Inflammatory macrophage treated with lipopolysaccharide for 1 hour (primary cell): ENCODE data around the gene S100PBP.
"Not testable (repeated sequence)": the region's sequence is repeated elsewhere in the genome, so short reads cannot be mapped to it uniquely, and the experiment has no call there.

Experiments
- DNase-seq, 2 donors: peaks; one replicate each; pipeline ENCODE4 v3.0.0-alpha.2; 2020 to 2022

Gene S100PBP

DNA sequence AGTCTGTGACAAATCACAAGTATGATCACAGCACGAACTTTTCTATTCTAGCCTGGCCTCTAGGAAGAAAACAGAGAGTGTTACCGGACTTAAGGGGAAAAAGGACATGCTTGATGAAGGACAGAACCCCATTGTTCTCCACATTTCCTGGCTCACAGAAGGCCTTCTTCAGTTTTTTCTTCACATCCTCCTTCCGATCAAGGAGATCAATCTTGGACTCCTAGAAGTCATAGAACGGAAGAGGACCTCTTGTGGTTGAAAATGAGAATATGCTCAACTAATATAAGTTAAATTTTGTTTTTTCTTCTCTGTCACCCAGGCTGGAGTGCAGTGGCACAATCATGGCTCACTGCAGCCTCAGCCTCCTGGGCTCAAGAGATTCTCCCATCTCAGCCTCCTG, 30.6 kb upstream of the S100PBP start:
- peak in 1 of 2 donors; percentile 16 for DNase-seq

DNA sequence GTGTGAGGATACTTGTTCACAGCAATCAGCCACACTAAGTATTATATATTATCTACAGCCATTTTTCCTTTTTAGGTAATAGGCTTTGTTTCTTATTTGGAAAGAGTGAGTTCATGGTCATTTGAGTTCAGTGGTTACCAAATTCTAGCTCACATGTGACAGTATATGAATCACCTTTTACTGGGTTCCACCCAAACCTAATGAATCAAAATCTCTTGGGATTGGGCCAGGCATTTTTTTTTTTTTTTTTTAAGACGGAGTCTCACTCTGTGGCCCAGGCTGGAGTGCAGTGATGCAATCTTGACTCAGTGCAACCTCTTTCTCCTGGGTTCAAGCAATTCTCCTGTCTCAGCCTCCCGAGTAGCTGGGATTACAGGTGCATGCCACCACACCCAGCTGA, 28.1 kb upstream of the S100PBP start:
- DNase-seq, result peak; percentile 48 to 84

DNA sequence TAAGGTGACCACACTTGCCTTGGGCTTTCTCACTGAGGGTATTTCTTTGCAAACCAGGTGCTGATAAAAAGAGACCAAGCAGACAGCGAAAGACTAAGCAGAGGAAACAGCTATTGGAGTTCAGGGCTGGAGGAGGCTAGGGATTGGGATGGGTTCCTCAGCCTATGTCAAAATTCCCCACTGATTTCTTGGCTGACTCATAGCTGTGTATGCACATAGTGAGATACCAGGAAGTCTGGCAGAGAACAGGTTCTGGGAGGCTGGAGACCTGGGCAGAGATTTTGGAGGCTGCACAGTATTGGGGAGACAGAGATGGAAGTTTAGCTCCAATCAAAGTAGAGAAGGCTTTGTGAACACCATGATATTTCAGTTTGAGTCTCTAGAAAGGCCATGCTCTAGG, 25.6 kb upstream of the S100PBP start:
- peak in 1 of 2 donors; percentile 27 for DNase-seq

DNA sequence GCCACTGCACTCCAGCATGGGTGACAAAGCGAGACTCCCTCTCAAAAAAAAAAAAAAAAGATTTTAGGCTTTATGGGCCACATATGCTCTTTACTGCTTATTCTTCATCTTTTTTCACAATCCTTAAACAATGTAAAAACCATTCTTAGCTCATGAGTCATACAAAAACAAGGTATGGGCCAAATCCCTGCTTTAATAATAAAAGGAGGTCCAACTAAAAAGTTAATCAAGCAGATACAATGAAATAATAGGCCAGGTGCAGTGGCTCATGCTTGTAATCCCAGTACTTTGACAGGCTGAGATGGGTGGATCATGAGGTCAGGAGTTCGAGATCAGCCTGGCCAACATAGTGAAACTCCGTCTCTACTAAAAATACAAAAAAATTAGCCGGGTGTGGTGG, 21.7 kb upstream of the S100PBP start:
- not testable (repeated sequence) for DNase-seq

- DNase-seq, result no peak
Observed at GRCh38 chr1:32797456-32797855, 20.0 kb upstream of the S100PBP start.

DNA sequence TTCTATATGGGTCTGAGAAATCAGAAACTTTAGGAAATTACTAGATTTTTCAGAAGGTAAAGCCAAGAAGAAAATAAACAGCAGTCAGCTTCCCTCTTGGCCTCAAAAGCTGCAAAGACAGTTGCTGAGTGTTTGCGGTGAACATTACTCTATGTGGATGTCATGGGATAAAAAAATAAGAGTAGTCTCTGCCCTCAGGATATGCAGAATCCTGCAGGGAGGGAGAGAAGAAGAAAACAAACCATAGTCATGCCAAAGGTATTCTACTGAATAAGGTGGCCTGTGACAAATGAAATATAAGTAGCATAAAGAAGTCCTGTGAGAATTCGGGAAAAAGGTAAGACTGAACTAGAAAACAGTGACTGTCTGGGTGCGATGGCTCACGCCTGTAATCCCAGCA, 19.3 kb upstream of the S100PBP start:
- no peak for DNase-seq

DNA sequence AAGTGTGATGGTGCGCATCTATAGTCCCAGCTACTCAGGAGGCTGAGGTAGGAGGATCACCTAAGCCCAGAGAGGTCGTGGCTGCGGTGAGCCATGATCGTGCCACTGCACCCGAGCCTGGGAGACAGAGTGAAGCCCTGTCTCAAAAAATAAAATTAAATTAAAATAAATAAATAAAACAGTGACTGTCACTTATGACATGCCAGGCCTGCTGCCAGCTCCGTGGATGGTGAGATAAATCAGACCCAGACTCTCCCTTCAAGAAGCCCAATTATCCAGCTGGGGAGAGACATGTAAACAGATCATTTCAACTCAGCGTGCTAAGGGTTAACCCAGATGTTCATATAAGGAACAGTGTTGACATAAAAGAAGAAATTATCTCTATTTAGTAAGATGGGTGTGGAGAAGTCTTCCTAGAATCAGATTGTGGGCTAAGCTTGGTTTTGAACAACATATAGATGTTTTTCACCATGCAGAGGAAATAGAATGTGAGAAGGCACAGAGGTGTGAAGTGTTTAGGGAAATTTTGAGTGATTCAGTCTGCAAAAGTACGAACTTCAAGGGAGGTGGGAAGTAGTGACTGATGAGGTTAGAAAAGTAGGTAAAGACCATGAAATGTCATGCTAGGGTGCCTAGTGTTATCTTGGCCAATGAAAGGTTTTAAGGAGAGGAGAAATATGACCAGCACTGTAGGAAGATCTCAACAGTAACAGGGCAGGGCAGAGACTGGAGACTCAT, 18.6 kb upstream of the S100PBP start:
- DNase-seq, result no peak

DNA sequence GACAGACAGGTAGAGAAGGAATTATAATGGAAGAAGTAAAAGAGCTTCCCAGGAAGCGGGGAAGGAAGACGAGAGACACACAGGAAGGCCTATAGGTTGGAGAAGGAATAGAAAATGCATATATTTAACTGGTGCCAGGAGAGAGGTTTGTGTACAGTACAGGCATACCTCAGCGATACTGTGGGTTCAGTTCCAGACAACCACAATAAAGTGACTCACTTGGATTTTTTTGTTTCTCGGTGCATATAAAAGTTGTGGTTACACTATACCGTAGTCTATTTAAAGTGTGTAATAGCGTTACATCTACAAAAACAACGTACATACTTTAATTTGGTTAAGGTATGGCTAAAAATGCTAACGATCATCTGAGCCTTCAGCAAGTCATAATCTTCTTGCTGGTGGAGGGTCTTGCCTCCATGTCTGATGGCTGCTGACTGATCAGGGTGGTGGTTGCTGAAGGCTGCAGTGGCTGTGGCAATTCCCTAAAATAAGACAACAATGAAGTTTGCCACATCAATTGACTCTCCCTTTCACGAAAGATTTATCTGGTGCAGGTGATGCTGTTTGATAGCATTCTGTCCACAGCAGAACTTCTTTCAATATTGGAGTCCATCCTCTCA, 16.2 kb upstream of the S100PBP start:
- DNase-seq, result no peak

DNA sequence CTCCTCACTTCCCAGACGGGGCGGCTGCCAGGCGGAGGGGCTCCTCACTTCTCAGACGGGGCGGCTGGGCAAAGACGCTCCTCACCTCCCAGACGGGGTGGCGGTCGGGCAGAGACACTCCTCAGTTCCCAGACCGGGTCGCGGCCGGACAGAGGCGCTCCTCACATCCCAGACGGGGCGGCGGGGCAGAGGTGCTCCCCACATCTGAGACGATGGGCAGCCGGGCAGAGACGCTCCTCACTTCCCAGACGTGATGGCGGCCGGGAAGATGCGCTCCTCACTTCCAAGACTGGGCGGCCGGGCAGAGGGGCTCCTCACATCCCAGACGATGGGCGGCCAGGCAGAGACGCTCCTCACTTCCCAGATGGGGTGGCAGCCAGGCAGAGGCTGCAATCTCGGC, 13.0 kb upstream of the S100PBP start:
- DNase-seq, result not testable (repeated sequence)

DNA sequence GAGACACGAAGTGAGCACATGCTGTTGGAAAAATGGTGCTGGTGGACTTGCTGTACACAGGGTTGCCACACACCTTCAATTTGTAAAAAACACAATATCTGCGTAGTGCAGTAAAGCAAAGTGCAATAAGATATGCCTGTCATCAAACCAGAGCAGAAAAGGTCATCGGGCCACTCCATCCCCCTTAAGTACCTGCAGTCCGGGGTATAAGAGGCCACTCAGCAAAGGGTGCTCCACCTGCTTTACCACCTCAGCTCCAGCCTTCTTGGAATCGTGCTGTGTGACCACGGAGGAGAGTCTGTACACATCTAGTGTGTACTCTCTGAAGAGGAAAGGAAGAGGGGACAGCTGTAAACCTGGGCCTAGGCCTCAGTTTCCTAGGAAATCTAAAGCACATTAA, 11.2 kb upstream of the S100PBP start:
- DNase-seq, result no peak

DNA sequence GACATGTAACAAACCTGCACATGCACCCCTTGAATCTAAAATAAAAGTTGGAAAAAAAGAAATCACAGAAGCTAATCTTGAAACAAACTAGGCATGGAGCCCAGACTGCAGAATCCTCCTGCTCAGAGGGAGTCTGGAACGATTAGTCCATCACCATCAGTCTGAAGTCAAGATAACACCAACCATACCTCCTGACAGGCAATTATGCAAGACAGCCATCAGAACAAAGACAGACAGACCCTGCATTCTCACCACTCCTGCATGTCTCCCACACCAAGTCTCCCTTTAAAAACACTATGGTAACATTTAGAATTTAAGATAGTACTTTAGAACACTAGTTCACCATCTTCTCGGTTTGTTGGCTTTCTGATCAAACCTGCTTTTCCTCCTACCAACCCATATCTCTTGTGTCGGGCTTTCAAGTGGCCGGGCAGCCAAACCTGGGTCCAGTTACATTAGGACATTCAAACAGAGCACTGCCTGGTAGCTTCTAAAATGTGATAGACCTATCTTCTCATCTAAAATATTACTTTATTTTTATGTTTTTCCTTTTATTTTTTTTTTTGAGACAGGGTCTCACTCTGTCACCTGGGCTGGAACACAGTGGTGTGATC, 10.4 kb upstream of the S100PBP start:
- DNase-seq, result no peak

DNA sequence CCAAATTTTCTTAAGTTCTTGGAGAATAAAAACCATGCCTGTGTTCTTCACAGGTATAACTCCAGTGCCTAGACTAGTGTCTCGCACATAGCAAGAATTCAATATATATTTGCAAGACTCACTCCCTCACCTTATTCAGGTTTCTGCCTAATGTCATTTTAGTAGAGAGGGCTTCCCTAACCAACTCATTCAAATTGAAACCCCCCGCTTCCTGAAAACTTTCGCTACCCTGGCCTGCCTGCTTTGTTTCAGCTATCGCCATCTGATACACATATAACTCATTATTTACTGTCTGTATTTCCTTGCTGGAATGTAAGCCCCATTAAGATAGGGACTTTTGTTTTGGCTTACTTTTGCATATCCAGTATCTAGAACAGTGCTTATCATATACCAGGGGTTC, 8.9 kb upstream of the S100PBP start:
- no peak for DNase-seq

DNA sequence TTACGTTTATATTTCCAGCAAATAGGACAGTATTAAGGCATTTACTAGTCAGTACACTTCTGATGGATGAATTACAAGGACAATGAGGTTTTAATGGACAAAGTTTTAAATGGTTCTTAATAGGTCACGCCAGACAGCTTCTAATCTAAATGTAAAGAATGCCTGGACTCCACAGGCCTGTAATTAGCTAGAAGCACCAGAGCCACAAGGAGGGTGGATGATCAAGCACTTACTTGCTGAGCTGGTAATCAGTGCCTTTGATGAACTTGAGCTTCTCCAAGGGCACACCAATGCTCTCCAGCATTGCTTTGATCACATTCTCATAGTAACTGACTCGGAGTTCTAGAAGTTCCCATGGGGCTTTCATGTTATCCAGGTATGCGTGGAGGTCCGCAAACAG, 7.1 kb upstream of the S100PBP start:
- no peak for DNase-seq

GRCh38 chr1:32811265-32811664, 6.2 kb upstream of the S100PBP start:
- no peak for DNase-seq

DNA sequence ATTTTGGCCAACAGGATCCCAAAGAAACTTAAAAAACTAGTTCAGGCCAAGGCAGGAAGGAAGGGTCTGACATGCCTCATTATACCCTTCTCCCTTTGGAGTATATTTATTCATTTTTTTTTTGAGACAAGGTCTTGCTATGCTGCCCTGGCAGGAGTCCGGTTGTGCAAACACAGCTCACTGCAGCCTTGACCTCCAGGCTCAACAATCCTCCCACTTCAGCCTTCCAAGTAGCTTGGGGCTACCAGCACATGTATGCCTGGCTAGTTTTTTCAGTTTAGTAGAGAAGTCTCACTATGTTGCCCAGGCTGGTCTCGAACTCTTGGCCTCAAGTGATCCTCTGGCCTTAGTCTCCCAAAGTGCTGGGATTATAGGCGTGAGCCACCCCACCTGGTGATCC, 5.5 kb upstream of the S100PBP start:
- no peak for DNase-seq

DNA sequence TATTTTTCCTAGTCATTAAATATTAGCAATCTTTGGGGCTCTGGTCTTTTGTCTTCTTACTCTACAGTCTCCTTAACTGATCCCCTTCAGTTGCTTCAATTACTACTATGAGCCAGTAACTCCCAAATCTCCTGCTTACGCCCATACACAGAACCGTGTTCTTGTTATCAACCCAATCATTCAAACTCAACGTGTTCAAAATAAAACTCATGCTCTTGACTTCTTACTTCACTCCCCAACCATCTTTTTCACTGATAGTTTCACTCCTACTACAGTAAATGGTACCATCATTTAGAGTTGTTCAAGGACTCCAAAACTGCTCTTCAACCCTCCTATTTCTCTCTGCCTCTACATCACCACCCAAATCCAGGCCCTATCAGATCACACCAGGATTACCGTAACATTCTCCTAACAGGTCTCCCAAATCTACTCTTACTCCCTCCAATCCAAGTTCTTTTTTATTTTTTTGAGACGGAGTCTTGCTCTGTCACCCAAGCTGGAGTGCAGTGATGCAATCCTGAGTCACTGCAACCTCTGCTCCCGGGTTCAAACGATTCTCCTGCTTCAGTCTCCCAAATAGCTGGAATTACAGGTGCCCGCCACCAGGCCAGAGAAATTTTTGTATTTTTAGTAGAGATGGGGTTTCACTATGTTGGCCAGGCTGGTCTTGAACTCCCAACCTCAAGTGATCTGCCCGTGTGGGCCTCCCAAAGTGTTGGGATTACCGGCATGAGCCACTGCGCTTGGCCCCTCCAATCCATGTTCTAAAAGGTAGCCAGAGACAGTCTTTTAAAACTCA, 3.3 kb upstream of the S100PBP start:
- peak; percentile 9 to 29 for DNase-seq

GRCh38 chr1:32816676-32817158, 736 bp upstream of the S100PBP start:
- peak; percentile 12 to 32 for DNase-seq

GRCh38 chr1:32817815-32818786, 648 bp downstream of the S100PBP start:
- peak; percentile 18 to 32 for DNase-seq

DNA sequence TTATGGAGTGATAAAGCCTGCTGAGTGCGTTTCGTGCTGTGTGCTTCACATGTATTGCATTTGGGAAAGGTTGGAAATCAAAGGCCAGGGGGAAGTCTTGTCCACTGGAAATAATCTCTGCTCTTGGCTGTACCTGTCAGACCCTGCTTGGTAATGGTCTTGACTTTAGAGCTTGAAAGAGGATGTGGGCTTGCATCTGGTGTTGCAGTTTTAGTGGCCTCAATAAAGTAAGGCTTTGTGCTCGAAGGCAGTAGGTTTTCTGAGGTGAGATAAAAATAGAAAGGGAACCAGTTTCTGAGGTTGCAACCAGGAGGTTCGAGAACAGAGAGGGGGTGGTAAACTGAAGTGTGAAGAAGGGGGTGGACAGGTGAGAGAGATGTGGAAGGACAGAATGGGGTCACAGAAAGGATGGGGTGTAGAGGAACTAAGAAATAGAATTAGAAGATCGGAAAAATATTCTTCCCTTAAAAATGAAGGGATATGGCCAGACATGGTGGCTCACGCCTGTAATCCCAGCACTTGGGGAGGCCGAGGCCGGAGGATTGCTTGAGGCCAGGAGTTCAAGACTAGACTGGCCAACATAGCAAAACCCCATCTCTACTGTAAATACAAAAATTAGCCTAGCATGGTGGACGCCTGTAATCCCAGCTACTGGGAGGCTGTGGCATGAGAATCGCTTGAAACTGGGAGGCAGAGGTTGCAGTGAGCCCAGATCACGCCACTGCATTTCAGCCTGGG, 1.5 kb downstream of the S100PBP start:
- no peak for DNase-seq

GRCh38 chr1:32825181-32825580, 7.7 kb downstream of the S100PBP start:
- peak; percentile 25 to 35 for DNase-seq

DNA sequence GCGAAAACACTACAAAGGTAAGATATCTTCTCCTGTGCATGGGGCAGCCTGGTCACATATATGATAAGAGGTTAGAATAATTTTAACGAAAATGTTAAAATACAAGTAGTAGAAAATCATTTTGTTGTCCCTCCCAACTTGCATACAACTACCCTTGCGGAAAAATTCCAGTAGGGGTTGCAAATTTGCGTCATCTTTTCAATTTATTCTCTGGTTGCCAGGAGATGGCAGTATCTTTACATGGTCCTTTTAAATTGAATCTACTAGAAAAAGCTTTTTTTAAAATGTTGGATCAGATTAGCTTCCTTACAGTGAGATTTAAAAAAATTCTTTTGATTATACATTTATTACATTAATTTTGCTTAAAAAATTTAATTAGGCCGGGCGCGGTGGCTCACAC, 10.9 kb downstream of the S100PBP start:
- no peak for DNase-seq
